HFF-Myc (cell line): ENCODE measurements around the gene PPM1B.
A peak's percentile ranks its signal among the peaks of the same experiment; 100 is the strongest.
"Not testable (repeated sequence)": the region's sequence is repeated elsewhere in the genome, so short reads cannot be mapped to it uniquely, and the experiment has no call there.

Experiments used
- DNase-seq: peaks from one replicate; pipeline ENCODE4 v3.0.0-alpha.2; 2011; ENCODE audit warnings: low read depth; ENCODE audit errors: extremely low read depth
- H3K4me3 ChIP-seq: replicated peaks from 2 replicates; pipeline ENCODE4 v1.5.1; 2011; ENCODE audit warnings: low read depth, mild to moderate bottlenecking, control low read depth, low read length
- TF ChIP-seq, protein P1 (sequence below): IDR thresholded peaks from 2 replicates; pipeline ENCODE4 v1.5.1; 2012; ENCODE audit warnings: mild to moderate bottlenecking, low read depth, low read length, control low read depth; ENCODE audit errors: missing control alignments

PPM1B gene

GRCh38 chr2:44244135-44244871 is 75.6 kb downstream of the PPM1B start:
- DNase-seq: peak; percentile 88
- H3K4me3 ChIP-seq: peak overlapping the region; percentile 28
- TF ChIP-seq, protein P1, sequence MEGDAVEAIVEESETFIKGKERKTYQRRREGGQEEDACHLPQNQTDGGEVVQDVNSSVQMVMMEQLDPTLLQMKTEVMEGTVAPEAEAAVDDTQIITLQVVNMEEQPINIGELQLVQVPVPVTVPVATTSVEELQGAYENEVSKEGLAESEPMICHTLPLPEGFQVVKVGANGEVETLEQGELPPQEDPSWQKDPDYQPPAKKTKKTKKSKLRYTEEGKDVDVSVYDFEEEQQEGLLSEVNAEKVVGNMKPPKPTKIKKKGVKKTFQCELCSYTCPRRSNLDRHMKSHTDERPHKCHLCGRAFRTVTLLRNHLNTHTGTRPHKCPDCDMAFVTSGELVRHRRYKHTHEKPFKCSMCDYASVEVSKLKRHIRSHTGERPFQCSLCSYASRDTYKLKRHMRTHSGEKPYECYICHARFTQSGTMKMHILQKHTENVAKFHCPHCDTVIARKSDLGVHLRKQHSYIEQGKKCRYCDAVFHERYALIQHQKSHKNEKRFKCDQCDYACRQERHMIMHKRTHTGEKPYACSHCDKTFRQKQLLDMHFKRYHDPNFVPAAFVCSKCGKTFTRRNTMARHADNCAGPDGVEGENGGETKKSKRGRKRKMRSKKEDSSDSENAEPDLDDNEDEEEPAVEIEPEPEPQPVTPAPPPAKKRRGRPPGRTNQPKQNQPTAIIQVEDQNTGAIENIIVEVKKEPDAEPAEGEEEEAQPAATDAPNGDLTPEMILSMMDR: peak; percentile 59

- DNase-seq: no peak
- peak overlapping the region; percentile 28 for H3K4me3 ChIP-seq
- TF ChIP-seq, protein P1: no peak
Measured at GRCh38 chr2:44245083-44245861, 76.6 kb downstream of the PPM1B start.

DNA sequence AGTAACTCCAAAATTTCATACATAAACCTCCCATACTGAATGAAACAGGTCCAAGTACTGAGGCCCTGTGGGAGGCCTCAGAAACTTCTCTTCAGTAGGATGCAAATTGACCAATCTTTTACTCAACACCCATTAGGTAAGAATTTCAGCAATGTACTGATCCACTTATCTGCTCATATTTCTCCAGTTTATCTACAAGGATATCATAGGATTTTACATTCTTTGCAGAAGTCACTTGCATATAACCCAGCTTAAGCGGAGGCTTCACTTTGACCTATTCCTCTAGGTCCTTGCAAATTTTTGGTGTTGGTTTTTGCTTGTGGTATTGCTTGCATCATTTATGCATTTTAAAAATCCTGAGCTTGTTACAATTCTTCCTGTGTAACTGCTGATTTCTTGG is 77.8 kb downstream of the PPM1B start:
- DNase-seq: no peak
- TF ChIP-seq, protein P1: no peak
- no peak overlapping the region for H3K4me3 ChIP-seq

DNA sequence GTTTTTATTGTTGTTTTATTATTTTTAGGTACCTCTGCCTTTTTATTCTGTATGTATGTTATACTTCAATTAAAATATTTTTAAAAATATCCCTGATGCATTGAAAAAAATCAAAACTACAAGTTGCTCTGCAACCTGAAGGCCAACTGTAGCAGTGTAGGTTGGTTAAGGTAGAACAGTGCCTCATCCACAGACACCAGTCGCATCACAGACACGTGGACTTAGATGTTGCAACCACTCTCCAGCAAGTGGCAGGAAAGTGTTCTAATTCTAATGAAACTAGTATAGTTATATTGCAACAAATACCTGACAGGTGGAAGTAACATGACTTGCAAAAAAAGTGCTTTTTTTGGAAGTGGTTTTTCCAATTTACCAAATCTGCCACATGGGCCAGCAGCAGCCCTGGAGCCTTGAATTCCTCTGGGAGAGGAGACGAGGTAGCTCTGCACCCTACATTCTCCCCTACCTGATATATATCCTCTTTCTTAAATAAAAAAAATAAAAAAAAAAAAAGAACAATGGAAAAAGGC is 78.2 kb downstream of the PPM1B start:
- DNase-seq: no peak
- H3K4me3 ChIP-seq: no peak overlapping the region
- TF ChIP-seq, protein P1: no peak

DNA sequence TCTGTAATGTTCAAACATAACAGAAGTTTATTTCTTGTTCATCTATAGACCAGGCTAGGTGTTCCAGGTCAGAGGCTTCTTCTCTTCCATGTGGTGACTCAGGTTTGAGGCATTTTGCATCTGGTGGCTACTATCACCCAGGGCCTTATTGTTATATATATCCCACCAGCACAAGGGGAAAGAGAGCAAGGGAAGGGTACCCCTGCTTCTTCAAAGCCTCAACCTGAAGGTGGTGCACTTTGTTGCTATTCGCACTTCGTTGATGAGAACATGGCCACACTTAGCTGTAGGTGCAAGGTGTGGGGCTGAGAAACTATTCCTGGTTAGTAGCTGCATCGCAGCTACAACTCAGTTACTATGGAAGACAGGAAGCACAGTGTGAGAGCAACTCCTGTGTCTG is 79.2 kb downstream of the PPM1B start:
- DNase-seq: no peak

GRCh38 chr2:44249269-44249668 is 80.6 kb downstream of the PPM1B start:
- H3K4me3 ChIP-seq, DNase-seq: not testable (repeated sequence)

More for the DNA sequence above, 79.2 kb downstream of the PPM1B start:
- TF ChIP-seq, protein P1: no peak
- no peak overlapping the region for H3K4me3 ChIP-seq

- no peak overlapping the region for H3K4me3 ChIP-seq
- no peak for DNase-seq
- TF ChIP-seq, protein P1: no peak
Measured at GRCh38 chr2:44250376-44250775, 81.7 kb downstream of the PPM1B start.
